T follicular helper cell (primary cell): Measurements from ENCODE around the gene RUNX3.

ENCODE experiments used
- DNase-seq: peaks from one replicate; pipeline ENCODE4 v3.0.0-alpha.2; 2020; ENCODE audit warnings: low read depth

The RUNX3 gene

DNA sequence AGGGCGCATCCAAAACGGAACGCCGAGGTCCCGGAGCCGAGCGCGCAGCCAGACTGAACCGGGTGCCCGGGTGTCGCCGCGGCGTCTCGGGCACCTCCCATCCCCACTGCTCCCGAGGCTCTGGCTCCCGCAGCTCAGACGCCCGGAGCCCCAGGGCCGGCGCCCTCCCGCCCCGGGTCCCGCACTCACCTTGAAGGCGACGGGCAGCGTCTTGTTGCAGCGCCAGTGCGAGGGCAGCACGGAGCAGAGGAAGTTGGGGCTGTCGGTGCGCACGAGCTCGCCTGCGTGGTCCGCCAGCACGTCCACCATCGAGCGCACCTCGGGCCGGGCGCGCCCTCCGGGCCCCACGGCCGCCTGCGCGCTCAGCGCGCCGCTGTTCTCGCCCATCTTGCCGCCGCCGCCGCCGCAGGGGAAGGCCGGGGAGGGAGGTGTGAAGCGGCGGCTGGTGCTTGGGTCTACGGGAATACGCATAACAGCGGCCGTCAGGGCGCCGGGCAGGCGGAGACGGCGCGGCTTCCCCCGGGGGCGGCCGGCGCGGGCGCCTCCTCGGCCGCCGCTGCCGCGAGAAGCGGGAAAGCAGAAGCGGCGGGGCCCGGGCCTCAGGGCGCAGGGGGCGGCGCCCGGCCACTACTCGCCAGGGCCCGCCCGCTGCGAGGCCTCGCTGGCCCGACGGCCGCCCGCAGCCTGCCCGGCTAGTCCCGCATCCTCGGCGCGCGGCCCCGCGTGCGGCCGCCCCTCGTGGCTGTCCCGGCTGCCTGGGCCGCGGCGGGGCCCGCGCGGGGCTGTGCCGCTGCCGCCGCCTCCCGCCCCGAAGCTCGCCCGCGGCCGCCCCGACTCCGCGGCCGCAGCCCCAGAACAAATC lies 447 bp downstream of the RUNX3 start:
- no peak for DNase-seq

DNA sequence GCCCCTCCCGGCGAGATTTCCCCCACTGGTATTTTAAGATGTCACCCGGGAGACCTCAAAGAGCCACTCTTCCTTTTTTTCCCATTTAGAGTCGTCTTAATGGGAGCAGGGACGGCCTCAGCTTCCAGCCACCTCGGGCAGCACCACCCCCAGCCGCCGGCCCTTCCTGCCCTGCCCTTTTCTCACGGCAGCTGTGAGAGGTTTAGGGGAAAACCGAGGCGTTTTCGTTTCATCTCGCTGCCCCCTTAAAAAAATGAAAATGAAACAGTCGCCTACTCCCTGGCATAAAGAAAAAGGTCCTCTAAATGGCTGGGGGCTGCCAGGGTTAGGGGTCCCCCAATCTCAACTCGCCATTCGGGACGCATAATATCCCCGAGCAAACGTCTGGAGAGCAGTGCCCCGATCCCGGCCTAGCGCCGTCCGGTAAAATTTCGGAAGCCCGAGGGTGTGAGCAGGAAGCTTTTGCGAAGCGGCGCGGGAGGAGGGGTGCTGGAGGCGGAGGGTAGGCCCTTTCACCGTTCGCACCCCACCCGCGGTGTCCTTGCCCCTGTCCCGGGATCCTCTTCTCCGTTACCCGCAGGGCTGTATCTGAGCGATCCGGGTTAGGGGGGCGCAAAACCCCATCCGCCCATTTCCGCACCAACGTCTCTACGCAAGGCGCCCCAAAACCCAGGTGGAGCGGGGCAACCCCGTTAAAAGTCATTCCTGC lies 1.2 kb downstream of the RUNX3 start:
- peak; percentile 55 for DNase-seq

DNA sequence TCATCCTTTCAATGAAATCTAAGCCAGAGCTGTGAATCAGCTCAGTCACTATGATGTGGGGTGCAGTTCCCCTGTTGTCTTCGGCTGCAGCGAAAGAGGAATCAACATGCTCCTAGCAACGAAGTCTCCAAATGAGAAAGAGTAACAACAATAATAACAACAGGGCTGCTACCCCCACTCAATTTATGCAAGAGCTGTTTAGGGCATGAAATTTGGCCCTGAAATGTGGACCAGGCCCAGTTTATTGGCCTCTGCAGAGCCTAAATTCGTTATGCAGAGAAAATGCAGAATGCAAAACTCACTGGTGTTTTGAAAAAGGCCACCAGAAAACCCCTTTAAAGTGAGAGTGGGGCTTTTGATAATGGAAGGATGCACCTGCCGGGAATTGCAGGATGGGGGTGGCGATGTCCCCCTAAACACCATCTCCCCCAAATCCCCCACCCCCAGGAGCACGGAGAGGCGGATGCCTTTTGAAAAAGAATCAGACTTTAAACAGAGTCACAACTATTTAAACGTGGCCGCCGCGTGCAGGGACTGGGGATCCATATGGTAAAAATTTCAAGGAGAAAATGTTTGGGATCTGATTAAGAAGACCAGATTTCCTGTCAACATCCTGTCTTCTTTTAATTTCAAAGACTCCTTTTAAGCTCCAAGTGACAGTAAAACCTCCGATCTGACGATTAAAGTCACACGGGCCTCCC lies 1.9 kb downstream of the RUNX3 start:
- DNase-seq = no peak

DNA sequence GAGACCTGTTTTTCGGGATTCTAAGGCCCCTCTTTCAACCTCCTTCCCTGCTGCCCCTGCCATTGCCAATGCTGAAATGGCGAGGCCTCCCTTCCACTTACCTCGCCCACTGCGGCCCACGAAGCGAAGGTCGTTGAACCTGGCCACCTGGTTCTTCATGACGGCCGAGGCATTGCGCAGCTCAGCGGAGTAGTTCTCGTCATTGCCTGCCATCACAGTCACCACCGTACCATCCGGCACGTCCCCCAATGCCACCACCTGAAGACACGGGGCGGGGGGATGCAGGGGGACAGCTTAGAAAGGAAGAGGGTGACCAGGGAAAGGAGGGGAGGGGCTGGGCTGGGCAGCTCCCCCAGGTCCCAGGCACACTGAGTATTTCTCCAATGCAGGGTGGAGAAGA lies 2.6 kb downstream of the RUNX3 start:
- DNase-seq = no peak

DNA sequence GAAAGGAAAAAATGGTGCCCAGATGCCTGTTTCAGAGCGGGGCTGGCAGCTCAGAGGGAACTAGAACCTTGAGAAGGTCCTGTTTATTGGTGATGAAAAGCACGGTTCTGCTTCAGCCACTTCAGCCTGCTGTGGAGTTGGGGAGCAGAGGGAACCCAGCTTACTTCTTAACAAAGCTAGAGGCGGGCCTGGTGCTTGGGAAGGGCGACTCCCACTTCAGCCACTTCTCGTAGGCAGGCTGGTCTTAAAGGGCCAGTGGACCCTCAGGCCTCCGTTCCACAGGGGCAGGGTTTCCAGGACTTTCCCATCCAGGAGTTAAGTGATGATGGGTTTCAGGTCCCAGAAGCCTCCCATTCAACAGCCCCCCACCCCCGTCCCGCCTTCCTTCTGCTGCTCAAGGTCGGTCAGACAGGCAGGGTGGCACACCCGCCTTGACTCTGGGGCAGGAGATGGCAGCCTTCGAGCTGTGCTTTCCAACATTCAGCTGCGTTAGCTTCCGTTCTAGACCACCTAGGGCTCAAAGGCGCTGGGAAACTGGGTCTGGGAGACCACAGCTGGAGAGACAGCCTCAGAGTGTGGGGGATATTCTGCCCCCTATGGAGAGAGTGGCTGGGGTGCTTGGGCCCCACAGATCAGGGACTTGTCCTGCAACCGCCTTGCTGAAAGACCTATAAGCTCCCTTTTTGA lies 3.4 kb downstream of the RUNX3 start:
- no peak for DNase-seq

DNA sequence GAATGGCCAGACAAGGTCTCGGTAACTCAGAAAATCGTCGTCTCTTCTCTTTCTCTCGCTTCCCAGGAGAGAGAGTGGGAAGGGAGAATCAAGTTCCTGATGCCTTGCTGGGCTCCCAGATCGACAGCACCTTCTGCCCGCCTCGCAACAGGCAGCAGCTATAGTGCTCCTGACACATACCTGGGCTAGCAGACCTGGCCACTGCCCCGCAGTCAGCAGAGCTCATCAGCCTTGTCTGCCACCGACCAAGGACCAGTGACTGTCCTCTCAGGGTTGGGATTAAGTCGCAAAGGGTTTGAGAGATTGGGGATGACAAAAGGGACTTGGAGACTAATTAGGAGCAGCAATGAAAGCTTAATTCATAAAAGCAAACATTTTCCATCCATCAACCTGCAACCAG lies 4.1 kb downstream of the RUNX3 start:
- no peak for DNase-seq

DNA sequence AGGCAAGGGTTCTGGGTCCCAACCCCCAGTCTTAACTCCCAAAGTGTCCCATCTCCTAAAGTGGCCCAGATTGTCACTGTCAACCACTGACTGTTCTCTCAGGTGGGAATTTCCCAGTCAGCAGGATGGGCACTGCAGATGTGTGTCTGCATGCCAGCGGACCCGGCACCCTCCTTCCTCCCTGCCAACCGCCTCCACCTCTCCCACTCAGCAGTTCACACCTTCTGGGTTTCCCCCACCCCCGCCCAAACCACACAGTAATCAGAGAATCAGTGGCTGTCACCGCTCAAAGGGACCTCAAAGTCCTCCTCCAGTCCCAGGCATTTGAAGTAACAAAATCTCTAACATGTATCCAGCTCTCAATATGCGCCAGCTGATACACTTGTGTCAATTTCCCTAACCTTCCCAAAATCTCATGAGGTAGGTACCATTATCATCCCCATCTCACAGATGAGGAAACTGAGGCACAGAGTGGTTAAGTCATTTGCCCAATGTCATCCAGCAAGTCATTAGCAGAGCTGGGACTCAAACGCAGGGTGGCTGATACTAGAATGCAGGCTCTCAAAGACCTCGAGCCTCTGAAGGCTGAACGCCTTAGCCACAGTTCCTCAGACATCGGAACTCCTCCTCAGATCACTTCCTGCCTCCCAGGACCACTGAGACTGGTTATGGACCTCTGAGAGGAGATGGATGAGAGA lies 4.8 kb downstream of the RUNX3 start:
- DNase-seq = peak; percentile 76

DNA sequence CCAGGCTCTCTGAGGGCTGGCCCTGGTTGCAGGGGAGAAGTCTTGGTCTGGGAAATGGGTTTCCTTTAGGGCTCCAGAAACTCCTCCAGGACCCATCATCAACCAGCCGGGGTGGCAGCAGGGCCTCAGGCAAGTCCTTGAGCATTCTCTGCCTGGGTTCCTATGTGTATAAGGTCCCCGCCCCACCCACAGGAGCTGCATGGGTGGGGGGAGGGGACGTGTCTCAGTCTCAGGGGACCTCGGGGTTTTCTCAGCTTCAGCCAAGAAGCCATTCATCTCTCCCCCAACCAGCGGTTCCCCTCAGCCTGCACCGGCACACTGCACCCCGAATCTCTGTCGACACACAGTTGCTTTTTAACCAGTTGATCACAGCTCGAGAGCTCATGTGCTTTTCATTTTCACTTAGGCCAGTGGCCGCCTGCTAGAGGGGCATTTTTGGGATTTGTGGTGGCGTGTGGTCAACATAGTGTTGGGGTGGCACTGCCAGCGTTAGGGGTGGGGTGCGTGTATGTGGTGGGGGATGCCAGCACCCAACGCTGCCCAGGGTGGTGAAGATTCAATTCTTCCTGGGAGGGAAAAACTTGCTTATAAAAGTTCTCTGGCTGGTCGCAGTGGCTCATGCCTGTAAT lies 6.5 kb downstream of the RUNX3 start:
- no peak for DNase-seq

DNA sequence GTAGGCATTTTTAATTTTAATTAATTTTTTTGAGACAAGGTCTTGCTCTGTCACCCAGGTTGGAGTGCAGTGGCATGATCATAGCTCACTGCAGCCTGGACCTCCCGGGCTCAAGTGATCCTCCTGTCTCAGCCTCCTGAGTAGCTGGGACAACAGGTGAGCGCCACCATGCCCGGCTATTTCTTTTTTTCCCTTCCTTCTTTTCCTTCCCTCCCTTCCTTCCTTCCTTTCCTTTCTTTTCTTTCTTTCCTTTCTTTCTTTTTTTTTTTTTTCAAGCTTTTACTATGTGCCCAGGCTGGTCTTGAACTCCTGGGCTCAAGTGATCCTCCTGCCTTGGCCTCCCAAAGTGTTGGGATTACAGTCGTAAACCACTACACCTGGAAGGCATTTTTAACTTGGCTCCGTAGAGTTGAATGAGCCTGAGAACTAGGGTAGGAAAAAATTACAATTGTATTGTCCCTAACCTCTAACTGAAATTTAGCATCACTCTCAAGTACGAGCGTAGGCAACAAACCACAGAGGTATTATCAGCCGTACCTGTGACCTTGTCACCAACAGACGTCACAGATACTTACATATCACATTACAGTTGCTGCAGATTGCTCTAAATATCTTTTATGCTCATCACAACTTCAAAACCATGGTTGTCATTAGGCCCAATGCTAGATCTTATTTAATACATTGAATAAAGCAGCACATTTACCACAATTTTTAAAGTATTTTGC lies 8.0 kb downstream of the RUNX3 start:
- no peak for DNase-seq

DNA sequence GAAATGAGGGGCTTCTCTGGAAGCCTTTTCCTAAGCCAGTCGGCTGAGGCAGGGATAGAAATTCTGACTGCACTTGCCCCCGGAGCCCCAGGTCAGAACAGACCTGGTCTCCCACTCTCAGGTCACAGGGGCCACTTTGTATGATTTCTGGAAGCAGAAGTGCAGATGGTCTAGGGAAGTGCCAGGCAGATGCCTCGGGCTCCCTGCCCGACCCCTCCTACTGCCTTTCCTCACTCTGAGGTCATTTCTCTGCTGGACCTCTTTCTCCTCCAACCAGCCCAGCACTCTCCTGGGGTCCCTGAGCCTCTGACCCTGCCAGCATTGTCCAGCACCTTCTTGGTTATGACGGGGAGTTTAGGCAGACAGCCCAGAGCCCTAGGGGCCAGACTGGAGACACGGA lies 8.7 kb downstream of the RUNX3 start:
- no peak for DNase-seq

DNA sequence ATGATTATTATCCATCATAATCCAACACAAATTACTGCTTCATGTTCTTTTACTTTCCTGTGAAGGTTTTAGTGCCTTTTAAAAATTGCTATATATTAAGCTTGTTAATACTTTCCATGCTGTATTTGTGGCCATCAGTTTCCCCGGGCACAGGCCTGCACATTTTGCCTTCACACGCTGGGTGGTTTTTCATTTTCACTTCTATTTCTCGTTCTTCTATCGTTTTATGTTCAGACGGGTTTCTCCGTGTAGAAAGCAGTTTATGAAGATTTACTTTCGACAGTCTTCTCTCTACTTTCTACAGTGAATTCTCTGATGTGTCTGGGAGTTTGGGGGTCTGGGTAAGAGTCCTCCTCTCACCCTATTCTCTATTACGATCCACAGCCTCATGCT lies 9.5 kb downstream of the RUNX3 start:
- DNase-seq = no peak

DNA sequence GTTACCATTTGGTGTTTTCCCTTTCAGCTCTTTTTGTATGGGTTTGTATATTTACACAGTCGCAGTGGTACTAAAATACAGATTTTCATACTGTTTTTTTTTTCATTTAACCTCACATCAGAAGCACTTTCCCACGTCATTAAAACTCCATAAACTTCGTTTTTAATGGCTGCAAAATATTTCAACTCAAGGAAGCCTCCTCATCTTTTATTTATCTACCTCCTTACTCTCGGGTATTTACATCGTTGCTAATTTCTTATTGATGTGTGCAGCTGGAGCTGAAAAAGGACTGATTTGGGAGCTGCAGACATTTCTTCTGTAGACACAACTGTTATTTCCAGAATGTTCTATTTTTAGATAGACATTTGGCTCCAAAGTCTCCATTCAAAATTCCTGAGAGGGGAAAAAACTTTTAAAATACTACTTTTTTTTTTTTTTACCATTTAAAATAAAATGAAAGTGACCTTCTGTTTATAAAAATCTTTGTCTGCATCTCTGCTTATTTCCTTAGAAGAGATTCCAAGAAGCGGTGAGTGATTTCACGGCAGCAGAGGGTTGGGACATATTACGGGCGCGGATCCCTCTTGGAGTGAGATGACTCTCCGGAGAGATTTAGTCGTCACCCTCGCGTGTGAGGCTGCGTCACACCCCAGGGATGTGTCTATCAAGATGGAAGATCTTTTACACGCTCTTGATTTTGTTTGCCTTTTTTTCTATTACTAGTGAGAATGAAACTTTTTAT lies 10.1 kb downstream of the RUNX3 start:
- DNase-seq = no peak

DNA sequence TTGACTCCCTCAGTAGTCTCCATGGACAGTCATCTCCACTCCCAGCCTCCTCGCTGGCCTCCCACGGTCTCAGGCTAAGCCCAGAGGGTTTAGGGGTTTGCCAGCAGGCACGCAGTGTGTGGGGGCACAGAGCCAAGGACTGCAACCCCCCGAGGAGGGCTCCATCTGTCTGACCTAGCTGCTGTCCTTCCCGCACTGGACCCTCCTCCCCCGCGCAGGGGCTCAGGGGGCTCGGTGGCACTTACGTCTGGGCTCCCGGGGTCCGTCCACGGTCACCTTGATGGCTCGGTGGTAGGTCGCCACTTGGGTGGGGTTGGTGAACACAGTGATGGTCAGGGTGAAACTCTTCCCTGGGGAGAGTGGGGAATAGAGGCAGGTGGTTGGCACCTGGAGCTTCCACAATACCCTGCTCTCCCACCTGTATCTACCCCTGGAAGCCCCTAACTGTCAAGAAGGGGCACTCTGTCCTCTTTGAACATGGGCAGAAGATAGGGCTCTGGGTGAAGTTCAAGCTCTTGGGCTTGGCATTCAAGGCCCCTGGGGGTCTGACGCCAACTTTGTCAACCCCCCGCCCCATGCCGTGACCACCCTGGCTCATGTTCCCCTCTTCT lies 11.0 kb downstream of the RUNX3 start:
- DNase-seq = no peak

DNA sequence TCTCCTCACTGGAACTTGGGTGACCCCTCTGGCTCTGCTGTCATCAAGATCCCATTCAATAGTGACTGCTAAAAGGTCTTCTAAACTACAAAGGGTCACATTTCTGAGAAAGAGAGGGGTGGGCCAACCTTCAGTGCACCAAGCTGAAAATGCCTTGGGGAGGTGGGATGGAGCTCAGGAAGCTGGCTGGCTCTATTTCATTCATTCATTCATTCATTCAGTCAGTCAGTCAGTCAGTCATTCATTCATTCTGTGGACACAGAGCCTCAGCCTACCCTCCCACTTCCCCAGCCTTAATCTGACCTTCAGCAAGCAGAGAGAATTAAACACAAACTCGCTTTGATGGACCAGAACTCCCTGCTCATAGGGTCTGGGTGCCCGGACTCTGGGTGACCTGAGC lies 11.7 kb downstream of the RUNX3 start:
- DNase-seq = no peak

DNA sequence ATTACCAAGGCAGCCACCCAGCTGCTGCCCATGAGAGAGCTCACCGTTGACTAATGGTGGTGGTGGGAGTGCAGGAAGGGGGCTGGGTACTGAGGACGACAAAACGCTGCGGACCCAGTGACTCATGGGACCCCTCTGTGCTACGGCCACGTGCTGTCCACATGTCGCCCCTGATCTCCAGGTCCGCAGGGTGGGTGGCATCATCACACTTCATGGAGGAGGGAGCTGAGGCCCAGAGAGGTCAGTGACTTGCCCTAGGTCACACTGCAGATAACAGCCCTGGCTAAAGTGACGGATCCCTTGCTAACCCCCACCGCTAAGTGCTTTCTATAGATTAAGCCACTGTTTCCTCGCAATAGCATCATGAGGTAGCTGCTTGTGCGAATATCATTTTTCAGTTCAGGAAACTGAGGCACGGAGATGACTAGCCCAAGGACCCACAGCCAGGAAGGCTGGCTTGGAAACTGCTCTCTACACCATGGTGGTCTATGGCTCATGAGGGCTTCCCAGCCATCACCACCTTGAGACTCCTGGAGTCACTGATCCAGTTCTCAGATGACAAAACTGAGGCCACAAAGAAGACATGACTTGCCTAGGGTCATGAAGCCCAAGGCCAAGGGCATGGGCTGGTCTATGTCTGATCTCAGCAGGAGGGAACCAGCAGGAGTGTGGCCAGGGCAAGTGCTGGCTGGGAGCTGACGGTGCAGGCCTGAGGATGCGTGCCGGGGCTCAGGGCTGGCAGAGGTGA lies 12.6 kb downstream of the RUNX3 start:
- DNase-seq = no peak

DNA sequence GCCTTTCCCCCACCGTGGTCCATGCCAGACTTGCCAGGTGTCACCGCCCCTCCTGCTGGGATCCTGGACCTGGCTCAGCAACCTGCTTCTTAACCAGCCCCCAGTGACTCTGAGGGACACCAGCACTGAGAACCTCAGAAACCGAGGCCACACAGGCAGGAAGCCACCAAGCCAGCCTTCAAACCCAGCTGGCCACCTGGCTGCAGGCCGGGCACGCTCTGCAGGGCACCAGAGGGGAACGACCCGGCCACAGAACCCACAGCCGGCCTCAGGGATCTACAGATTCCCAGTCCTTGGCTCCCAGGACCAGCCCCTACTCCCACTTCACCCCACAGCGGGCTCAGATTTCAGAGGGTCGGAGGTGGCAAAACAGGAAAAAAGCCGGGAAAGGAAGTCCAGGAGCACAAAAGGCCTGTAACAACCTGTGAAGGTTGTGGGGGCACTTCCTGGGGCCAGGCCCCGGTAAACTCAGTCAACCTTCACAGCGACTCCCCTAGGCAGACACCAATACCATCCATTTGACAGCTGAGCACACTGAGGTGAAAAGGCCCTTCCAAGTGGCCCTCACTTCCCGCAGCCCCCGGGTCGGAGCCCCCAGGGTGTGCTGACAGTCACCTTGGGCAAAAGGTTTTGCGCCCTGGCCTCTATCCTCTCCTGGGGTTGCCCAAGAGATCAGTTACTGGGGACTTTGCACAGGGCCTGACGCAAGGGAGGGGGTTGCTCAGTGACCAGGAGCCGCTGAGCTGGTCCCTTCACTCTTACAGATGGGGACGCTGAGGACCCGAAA lies 14.1 kb downstream of the RUNX3 start:
- DNase-seq = no peak

DNA sequence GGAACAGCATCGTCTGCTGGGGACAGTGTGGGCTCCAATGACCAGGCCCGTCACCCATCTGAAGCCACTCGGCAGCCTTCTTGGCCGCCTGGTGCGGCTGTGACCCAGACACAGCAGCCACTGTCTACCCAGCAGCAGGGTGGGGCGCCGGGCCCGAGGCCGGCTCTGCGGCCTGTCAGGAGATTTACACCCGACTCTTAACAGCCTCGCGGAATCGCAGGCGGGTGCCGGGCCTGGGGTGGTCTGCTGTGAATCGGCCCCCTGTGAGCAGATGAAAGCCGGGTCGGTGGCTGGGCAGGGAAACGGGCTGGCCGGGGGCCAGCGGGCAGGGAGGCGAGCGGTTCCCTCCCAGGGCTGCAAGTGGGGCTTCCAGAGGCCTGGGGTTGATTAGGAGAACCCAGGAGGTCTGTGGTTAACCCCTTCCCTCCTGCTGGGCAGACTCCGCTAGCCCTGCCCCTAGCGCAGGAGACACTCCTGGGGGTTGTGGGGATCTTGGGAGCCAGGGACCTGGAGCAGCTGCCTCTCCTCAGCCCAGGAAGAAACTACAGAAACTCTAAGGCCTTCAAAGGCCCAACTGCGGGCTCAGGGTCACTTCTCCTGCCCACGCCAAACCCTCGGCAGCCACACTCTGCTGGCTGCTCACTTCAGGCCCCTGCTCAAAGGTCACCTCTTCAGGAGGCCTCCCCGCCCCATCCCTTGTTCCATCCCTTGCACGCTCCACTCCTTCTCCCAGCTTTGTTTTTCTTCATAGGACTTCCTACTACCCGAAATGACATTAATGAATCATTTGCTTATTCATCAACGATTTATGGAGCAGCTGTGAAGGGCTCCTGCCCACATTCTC lies 15.6 kb downstream of the RUNX3 start:
- no peak for DNase-seq
